OCI-LY7 (cell line): ENCODE measurements around the gene ATAD3B.

Experiments
- EZH2phosphoT487 ChIP-seq: fragments of 200-600 bp; sonication (generic); IDR thresholded peaks from 2 replicates; pipeline ENCODE4 v1.6.1; 2018; ENCODE audit warnings: low read depth, borderline replicate concordance, mild to moderate bottlenecking, mixed run types, antibody characterized with exemption, low read length, moderate library complexity, mixed read lengths
- TF ChIP-seq, protein P1 (sequence below): fragments of 200-600 bp; sonication (generic); conservative IDR thresholded peaks from 2 replicates; pipeline ENCODE4 v1.5.1; 2014; ENCODE audit warnings: mild to moderate bottlenecking, antibody characterized with exemption, low read length, moderate library complexity, mixed read lengths

DNA sequence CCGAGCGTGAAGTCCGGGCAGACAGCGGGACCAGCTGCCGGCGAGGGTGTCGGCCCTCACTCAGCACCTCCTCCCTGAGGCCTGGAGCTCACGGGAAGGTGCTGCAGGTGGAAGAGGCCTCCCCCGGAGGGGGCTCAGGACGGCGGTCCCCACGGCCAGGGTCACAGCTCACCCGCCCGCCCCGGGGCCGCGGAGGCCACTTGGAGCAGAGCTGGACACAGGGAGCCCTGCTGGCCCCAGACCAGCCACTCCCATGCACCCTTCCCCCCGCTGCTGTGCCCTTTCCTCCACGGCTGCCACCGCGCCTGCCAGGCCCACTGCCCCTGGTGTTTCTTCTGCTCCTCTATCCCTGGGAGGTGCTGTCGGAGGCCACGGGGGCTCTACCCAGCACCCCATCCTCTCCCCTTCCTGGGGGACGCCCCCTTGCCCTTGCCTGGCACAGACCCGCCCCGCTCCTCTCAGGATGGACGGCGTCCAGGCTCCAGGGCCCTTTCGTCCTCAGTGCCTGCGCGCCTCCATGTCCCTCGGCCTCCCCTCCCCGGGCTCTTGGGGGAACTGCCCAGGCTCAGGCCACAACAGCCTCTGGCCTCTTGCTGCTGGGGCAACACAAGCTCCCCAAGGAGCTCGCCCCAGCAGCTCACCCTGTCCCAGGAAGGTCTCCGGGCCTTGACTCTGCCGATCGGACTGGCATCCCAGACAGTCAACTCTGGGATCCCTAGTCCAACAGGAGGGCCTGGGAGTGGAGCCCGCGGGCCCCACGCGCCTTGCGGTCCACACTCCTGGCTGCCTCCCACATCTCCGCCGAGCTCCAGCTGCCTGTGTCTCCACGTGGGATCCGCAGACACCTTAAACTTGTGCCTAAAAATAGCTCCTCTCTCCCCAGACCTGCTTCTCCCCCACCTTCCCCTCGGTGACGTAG lies 64.7 kb downstream of the ATAD3B start:
- TF ChIP-seq, protein P1, sequence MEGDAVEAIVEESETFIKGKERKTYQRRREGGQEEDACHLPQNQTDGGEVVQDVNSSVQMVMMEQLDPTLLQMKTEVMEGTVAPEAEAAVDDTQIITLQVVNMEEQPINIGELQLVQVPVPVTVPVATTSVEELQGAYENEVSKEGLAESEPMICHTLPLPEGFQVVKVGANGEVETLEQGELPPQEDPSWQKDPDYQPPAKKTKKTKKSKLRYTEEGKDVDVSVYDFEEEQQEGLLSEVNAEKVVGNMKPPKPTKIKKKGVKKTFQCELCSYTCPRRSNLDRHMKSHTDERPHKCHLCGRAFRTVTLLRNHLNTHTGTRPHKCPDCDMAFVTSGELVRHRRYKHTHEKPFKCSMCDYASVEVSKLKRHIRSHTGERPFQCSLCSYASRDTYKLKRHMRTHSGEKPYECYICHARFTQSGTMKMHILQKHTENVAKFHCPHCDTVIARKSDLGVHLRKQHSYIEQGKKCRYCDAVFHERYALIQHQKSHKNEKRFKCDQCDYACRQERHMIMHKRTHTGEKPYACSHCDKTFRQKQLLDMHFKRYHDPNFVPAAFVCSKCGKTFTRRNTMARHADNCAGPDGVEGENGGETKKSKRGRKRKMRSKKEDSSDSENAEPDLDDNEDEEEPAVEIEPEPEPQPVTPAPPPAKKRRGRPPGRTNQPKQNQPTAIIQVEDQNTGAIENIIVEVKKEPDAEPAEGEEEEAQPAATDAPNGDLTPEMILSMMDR, result no peak
- TF ChIP-seq EZH2phosphoT487, result no peak
